ENCODE measurements around the gene TMEM191C.
"Not testable (repeated sequence)": the region's sequence is repeated elsewhere in the genome, so short reads cannot be mapped to it uniquely, and the experiment has no call there.

Gene TMEM191C

DNA sequence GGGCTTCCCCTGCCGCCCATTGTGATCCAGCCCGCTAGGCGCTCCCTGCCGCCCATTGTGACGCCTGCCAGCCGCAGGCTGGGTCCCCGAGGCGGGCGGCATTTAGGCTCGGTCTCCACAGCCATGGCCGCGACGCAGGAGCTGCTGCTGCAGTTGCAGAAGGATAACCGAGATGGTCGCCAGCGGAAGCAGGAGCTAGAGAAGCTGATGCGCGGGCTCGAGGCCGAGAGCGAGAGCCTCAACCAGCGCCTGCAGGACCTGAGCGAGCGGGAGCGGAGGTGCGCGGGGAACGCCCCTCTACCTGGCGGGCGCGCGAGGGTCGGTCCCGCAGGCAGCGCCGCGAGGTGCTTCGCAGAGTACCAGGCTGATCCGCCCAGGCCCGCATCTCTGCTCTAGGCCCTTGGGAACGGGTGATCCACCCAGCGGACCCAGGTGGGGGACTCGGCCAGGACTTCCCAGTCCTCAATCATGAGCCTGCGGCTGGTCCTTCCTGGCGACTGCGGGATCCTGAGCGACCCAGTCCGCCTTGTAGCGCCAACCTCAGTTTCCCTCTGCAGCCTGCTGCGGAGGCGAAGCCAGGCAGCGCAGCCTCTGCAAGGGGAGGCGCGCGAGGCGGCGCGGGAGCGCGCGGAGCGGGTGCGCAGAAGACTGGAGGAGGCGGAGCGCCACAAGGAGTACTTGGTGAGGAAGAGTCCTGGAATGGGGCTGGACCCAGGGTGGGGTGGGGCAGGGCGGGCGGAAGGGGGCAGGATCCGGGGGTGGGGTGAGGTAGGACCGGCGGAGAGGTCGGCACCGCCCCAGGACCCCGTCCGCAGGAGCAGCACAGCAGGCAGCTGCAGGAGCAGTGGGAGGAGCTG, at the start of gene TMEM191C:
TSS of gene TMEM191C (plus strand) at position 51 of the 857 bp plus-strand sequence. CDS start at position 124, 73 bp downstream.
- DNase-seq, result not testable (repeated sequence)

DNA sequence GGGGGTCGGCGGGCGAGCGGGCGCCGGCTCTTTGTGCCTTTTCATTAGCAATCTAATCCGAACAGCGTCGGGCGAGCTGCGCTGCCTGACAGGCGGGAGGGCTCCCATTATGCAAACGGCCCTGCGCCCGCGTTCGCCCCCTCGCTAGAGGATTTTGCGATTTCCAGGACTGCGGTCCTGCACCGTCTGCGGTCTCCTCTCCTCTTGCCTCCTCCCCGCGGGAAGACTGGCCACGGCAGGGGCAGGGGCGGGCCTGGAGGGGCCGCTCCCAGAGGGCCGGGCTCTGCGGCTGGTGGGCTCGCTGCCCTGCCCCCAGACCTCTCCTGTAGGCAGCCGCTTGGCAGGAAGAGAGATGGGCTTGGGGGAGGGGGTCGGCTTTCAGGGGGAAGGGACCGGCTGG, 49.3 kb upstream of the TMEM191C start:
- DNase-seq, result not testable (repeated sequence)

DNA sequence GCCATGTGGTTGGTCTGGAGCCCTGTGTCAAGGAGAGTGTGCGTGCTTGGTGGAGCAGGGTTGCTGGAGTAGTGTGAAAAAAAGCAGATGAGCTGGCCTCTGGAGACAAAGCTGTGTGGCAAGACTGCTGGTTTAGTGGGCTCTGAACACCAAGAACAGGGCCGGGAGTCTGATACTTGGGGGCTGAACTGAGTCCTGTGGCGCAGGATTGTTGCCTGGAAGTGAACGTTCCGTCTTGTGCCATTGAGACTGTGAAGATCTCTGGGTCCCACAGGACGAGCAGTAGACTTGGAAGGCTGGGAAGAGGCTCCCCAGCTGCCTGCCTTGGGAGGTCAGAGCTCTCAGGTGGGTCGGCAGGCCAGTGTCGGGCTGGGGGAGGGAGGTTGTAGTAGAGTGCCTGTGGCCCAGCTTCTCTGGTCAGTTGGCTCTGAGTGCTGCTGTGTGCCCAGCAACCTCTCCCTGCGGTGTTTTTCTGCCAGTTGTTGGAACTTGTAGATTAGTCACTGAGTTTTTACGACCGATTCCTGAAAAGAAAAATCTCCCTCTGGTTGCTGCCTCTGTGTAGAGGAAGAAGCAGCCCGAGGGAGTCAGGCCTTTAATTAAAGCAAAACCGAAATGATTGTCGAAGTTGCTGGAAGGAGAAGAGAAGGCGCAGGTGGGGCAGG, 48.1 kb upstream of the TMEM191C start:
- not testable (repeated sequence) for DNase-seq

DNA sequence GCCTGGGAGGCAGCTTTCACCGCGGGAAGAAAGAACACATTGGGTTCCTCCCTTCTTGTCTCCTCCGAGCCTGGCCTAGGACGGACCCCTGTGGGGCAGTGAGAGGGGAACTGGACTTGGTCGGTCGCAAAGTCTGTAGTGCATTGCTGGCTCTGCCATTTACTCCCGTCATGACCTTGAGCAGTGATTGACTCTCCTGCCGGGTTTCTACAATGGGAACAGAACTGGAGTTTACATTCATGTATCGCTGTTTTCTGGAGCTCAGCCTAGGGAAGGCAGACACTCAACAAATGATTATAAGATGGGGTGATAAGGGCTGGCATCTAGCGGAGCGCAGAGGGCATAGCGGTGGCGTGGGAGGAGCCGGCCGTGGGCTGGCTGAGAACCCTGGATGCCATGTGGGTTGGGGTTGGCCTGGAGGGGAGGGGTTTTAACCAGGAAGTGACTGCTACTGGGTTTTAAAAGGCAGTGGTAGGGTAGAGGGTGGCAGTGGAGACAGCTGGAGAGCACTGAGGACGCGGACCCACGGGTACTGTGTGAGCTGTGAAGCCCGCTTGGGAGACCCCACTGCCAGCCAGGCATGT, 46.9 kb upstream of the TMEM191C start:
- not testable (repeated sequence) for DNase-seq

DNA sequence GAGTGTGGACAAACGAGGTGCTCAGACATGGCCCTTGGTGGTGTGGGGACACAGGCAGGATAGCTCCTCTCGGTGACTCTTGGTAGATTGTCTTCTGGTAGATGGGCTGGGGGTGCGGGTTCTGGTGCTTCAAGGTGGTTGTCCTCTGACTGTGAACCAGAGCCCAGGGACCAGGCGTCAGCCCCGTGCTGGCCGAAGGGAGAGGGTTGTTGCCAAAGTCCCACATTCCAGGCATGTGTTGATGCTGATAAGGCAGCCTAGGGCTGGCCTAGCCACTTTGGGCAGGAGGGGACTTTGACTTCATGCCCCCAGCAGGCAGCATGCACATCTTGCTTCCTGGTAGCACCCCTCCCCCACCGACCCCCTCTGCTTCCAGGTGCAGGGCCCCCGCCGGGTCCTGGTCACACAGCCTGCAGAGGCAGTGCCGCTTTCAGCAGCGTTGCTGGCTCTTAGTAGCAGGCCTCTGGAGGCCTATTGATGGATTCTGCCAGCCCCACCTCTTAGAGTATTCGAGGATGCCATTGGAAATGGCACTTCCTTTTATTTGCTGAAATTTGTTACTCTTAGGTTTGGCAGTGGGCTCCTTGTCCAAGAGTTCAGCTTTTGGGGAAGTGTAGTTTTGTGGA, 43.0 kb upstream of the TMEM191C start:
- DNase-seq, result not testable (repeated sequence)

DNA sequence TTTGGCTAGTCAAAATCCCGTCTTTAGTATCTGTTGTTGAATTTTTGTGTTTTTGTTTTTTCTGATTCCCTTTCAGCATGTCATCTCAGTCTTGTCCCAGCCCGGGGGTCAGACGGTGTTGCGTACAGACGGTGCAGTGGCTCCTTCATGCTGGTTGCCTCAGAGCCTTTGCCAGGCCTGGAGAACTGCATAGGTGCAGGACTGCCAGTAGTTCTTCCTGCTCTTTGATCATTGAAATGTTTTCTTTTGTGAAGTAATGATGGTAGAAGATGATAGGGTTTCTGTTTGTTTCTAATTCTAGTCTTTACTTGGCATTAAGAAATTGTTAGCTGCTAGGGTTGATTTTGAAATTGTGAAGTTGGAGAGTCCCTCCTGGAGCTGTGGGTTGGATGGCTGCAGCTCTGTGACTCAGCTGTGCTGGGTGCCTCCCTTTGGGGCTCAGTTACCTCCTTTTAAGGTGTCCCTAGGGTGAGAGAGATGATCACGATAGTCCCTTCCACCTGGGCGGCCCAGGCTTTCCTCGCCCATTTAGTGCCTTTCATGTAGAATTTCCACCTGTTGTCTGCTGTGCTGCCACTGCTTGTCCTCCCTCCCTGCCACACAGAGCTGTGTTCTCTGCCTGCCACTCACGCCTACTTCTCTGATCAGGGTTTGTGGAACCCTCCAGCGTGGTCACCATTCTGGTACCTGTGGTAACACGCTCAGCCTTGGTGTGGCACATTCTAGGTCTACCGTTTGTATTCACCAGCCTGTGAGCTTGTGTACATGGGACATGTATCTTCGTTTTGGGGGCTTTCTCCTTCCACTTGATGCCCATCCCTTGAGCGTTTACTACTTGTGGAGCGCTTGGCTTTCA, 32.6 kb upstream of the TMEM191C start:
- not testable (repeated sequence) for DNase-seq

DNA sequence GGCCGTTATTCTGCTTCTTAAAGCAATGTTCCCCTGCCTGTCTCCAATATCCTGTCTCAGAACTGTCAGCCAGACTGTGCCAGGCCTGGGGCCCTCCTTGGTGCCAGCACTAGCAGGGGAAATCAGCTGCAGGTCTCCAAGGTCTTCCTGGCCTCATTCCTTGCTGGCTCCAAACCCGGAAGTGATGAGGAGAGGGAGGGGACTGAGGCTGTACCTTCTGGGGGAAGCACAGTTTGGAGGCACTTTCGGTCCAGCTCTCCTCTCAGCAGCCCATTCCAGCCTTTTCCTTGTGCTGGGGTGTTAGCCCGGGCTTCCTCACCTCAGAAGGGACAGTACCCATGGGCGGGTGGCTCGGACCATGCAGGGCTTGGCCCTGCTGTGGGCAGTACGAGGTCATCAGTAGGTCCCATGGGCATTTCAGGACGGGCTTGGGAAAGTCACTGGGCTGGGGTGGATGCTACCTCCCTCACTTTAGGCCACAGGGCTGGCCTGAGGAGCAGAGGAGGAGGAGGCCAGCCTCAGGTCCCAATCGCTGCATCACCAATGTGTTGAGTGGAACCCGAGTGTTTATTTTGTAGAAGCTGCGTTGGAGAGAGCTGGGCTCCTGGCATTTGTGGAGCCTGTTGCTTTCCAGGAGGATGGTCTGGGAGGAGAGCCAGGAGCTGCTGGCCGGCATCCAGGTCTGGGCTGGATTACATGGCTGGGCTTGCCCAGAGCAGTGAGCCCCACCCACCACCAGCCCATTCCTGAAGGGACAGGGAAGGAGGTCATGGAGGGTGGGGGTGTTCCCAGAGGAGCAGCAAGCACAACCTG, 31.0 kb upstream of the TMEM191C start:
- not testable (repeated sequence) for DNase-seq

DNA sequence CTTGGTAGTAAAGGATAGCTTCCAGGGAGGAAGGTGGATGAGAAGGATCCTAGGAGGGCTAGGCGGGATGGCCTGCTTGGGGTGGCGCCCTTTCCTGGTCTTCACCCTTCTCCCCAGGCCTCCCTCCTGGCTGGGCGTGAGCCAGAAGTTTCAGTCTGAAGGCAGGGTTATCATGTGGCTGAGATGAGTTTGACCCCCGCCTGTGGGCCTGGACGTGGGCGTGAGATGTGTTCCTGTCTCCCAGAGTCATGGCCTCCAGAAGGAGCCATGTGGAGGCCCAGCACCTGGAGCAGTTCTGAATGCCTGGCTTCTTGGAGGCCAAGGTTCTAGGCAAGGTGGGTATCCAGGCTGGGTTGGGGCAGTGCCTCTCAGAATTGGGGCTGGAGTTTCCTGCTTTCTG, 29.2 kb upstream of the TMEM191C start:
- not testable (repeated sequence) for DNase-seq

DNA sequence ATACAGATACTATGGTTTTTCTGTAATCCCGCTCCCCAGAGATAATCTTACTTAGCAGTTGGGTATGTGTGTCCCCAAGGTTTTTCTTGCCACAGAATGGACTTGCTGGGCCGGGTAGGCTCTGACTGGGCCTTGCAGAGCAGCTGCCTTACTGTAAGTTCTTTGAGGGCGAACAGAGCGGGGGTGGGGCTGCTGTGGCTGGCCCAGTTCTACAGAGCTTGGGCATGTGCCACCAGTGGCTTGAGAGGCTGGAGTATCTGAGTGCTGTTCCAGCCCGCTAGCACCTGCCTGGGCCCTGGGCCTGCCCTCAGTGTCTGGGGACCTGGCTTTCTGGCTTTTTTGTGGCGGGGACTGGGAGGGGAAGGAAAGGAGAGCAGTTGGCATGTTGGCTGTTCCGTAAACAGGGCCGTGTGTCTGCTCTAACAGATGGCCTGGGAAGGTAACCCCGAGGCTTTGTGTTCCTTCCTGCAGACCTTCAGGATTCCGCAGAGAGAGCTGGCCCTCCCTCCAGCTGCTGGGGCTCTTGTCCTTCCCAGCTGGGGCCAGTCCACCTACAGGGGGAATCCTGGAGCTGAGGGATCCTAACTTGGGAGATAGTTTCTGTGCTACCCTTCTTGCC, 27.1 kb upstream of the TMEM191C start:
- DNase-seq, result not testable (repeated sequence)

DNA sequence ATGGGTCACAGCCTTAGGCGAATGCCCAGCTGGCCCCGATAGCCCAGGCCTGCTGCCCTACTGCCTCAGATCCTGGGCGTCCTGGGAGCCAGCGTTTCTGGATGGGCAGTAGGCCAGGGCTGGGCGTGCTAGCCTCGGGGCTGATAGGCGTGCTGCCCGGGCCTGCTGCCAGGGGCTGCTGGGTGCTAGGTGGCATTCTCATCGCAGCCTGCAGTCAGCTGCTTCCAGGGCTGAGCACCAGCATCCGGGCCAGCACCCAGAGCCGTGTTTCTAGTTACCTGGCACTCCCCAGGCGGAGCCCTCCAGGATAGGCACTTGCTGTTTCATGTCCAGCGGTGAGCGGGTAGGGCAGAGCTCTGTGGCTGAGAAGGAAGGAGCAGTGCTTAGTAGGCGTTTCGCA, 26.5 kb upstream of the TMEM191C start:
- not testable (repeated sequence) for DNase-seq

DNA sequence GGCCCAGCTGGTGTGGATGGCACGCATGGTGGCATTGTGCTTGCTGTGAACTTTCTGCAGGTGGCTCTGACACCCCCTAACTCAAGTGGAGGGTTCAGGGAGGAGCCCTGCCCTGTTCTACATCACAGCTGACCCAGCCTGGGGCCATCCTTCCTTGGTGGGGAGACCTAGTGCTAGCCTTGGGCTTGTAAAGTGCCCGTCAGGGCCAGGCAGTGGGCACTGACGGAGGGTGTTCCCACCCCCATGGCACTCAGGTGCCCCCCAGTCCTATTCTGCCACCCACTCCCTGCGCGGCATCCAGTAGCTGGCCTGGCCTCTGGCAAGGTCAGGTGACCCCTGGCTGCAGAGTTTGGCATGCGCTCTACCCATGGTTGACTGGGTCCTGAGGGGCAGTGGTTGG, 26.0 kb upstream of the TMEM191C start:
- DNase-seq, result not testable (repeated sequence)

DNA sequence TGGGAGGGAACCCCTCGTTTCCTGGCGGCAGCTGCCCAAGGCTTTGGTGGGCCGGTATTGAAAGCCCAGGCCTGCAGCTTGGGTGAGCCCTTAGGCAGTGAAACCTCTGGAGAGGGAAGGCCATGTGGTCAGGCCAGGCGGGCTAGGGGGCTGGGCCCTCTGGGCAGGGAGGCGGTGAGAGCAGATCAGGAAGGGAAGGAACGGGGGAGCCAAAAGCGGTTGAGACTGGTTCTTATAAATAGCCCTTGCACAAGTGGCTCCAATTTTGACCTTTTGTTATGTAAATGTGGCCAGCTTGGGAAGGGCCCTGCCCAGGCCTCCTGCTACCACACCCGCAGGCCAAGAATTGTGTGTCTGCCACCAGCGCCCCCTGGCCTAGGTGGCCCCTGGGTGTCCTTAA, 25.1 kb upstream of the TMEM191C start:
- DNase-seq, result not testable (repeated sequence)

DNA sequence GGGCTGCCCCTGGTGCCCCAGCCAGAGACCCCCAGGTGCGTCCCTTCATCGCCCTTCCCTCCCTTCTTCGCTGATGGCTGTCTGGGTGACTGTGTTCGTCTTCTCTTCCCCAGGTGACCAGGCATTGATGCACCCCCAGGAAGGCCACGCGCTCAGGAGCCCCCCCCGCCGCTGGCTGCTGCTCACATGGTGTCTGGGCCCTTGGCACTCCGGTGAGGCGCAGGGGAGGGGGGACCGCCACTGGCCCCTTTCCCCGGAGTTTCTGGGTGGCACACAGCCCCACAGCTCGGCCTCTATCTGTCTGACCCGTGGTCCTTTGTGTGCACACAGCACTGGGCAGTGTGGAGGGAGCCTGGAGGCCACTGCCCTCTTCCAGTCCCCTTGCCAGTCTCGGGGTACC, 24.5 kb upstream of the TMEM191C start:
- not testable (repeated sequence) for DNase-seq

DNA sequence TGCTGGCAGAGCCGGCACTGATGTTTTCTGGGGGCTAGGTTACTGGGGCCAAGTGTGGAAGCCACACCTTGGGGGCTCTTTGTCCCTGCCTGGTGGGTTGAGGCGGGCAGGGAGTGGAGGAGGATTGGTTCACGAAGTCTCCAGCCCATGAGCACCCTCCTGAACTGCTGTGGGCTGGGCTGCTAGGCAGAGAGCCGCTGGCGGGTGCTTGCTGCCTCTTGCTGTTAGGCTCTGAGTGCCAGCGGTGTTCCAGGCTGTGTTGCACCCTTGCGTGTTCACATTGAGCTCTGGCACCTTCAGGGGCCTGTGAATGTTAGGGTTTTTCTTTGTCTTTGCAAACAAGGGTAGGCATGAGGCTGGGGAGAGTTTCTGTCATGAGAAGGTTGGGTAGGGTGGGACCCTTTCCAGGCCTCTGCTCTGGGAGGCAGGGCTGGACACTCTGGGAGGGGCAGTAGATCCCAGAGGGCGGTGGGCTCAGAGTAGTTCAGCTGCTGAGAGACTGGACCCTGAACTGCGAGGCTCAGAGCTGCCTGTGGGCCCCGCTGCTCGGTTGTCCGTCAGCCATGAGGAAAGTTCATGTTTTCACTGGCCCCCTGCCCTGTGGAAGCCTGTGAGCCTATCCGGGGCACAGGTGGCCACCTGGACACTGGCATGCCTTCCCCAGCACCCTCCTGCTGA, 24.0 kb upstream of the TMEM191C start:
- no peak for DNase-seq

DNA sequence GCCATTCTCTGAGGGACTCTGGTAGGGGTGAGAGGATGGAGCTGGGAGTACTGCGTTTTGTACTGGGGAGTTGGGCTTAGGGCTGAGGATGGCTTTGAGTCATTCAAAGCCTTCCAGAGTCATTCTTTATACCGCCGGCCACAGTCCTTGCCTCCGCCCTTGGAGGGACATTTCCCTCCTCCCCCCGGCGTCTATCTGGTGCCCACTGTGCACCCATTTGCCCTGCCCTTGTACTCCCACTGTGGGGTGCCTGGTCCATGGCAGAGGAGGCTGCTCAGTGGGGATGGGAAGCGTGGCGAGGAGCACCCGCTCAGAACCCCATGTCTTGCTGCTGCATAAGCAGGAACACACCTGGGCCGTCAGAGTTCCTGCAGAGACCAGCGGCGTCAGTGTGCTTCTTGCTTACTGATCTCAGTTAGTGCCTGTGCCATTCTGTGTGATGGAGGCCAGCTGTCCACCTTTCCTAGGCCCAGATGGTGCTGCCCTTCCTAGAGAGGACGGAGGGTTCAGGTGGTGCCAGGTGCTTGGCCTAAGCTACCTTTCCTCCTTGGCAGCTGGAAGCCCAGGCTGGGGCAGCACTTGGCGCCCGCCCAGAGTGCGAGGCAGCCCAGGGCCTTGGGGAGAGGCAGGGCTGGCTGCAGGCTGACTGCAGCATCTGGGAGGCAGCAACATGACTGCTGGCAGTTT, 23.3 kb upstream of the TMEM191C start:
- no peak for DNase-seq

DNA sequence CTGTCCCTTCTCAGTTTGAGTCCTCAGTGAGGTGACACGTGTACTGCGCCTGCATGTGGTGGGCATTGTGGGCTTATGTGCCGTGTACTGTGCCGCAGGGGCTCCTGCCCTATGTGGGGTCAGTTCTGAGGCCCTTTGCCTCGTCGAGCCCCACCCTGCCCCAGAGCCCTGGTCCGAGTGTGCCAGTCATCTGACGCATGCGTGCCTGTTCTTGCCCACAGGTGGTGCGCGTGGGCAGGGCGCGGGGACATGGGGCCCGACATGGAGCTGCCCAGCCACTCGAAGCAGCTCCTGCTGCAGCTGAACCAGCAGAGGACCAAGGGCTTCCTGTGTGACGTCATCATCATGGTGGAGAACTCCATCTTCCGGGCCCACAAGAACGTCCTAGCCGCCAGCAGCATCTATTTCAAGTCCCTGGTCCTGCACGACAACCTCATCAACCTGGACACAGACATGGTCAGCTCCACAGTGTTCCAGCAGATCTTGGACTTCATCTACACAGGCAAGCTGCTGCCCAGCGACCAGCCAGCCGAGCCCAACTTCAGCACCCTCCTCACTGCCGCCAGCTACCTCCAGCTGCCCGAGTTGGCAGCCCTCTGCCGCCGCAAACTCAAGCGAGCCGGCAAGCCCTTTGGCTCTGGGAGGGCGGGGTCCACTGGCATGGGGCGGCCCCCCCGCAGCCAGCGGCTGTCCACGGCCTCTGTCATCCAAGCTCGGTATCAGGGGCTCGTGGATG, 22.3 kb upstream of the TMEM191C start:
- no peak for DNase-seq

DNA sequence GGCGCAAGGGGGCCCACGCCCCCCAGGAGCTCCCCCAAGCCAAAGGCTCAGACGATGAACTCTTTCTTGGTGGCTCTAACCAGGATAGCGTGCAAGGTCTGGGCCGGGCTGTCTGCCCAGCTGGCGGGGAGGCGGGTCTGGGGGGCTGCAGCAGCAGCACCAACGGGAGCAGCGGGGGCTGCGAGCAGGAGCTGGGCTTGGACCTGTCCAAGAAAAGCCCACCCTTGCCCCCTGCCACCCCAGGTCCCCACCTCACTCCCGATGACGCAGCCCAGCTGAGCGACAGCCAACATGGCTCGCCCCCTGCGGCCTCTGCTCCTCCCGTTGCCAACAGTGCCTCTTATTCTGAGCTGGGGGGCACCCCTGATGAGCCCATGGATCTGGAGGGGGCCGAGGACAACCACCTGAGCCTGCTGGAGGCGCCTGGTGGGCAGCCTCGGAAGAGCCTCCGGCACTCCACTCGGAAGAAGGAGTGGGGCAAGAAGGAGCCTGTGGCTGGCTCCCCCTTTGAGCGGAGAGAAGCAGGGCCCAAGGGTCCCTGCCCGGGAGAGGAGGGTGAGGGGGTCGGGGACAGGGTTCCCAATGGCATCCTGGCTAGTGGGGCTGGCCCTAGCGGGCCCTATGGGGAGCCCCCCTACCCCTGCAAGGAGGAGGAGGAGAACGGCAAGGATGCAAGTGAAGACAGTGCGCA, 21.6 kb upstream of the TMEM191C start:
- DNase-seq, result no peak

DNA sequence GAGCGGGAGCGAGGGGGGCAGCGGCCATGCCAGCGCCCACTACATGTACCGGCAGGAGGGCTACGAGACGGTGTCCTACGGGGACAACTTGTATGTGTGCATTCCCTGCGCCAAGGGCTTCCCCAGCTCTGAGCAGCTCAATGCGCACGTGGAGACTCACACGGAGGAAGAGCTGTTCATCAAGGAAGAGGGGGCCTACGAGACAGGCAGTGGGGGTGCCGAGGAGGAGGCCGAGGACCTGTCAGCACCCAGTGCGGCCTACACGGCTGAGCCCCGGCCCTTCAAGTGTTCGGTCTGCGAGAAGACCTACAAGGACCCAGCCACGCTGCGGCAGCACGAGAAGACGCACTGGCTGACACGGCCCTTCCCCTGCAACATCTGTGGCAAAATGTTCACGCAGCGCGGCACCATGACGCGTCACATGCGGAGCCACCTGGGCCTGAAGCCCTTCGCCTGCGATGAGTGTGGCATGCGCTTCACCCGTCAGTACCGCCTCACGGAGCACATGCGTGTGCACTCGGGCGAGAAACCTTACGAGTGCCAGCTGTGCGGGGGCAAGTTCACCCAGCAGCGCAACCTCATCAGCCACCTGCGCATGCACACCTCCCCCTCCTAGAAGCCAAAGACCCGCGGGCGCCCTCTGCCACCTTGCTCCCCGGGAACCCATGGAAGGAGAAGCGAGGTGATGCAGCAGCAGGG, 20.9 kb upstream of the TMEM191C start:
- DNase-seq, result no peak

Data from NCI-H2081 treated with DMSO at 0.1 percent for 48 hours (cell line).